ENCODE measurements around the gene ITPR1. TPM values are rescaled to one million over a fixed set of nuclear protein-coding genes. Genes with fewer than 3 reads are reported as not detected.
"Not testable (repeated sequence)": the region's sequence is repeated elsewhere in the genome, so short reads cannot be mapped to it uniquely, and the experiment has no call there.

The ITPR1 gene
- total RNA-seq, 2 donors from 2014 or later = 136 to 147 TPM

- intact Hi-C loops (cut with DNase I) = no loop called here
Observed at GRCh38 chr3:4754180-4755086, 261.3 kb downstream of the ITPR1 start.

DNA sequence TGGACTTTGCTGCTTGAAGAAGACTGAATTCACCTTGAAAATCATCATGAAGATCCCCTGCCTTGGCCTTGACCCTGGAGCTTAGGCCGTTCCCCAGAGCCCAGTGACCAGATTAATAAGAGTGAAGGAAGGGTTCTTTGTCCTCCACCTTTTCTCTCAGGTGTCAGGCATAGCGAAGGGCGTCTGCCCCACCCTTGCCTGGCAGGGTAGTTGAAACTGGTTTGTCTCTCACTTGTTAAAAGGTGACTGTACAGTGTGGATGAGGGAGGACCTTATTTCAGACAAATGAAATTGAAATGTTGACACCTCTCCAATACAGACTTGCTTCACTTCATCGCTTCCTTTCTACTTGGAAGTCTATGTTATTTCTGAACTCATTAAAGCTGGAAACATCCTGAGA, 262.4 kb downstream of the ITPR1 start:
- intact Hi-C loops (cut with DNase I) = no loop called here
- no peak for DNase-seq (ENCODE audit: low spot score)

More at GRCh38 chr3:4754180-4755086, 261.3 kb downstream of the ITPR1 start:
- DNase-seq (ENCODE audit: low spot score) = no peak

- intact Hi-C loops (cut with DNase I) = no loop called here
- no peak for DNase-seq (ENCODE audit: low spot score)
Observed at GRCh38 chr3:4756057-4756775, 263.1 kb downstream of the ITPR1 start.

GRCh38 chr3:4756855-4757574, 263.9 kb downstream of the ITPR1 start:
- DNase-seq (ENCODE audit: low spot score) = no peak
- intact Hi-C loops (cut with DNase I) = no loop called here

DNA sequence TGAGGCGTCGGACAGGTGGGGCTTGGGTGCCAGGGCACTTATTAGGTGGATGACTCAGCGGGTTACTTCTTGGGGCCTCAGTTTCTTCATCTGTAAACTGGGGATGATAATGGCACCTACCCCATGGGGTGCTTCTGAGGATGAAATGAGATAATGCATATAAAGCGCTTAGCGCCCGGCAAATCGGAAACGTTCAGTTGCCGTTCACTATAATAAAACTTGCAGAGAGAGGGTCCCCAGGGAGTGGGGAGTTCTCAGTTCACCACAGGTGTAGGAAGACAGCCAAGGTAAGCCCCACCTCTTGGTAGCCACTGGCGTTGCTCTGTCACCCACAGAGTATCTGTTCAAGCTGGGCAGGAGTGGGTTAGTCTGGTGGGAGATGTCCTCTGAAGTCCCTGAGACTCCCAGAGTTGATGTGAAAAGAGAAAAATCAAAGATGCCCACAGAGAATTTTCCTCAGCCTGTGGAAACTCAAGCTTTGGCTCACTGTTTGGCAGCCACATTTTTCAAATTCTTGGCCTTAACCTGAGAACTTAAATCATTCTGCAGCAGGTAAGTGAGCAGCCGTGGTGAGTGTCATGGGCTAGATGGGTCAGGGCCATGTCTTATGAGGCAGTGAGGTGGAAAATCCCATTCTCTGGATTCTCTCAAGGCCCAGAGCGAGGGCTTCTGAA, 264.6 kb downstream of the ITPR1 start:
- intact Hi-C loops (cut with DNase I) = no loop called here
- DNase-seq (ENCODE audit: low spot score) = no peak

DNA sequence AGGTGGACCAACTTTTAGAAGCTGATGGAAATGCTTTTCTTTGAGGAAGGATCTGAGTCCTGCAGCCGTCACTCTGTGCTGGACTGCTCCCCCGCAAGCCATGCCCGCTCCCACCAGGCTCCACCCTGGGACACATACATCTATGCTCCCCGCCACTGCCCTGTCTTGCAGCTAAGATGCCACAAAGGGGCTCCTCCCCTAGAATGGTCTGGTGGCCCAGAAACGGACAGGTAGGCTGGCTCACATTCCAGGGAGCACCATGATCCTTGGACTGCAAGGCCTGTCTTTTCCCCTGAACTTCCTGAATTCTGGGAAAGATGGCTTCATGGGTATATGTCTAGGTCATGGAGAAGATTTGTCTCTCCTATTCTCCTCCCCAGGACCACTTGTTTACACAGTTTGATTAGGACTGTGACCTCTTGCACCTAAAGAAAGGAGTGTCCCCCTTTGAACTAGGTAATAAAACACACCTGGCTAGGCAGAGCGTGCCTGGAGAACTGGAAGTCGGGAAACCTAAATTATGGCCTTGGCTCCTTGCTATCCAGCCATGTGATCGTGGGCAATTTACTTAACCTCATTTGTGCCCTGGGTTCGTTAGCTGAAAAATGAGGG, 265.2 kb downstream of the ITPR1 start:
- DNase-seq (ENCODE audit: low spot score) = no peak
- intact Hi-C loops (cut with DNase I) = no loop called here

- intact Hi-C loops (cut with DNase I) = no loop called here
Observed at GRCh38 chr3:4758957-4759656, 266.0 kb downstream of the ITPR1 start.

GRCh38 chr3:4759689-4760312, 266.7 kb downstream of the ITPR1 start:
- no peak for DNase-seq (ENCODE audit: low spot score)
- intact Hi-C loops (cut with DNase I) = no loop called here

More at GRCh38 chr3:4758957-4759656, 266.0 kb downstream of the ITPR1 start:
- DNase-seq (ENCODE audit: low spot score) = no peak

DNA sequence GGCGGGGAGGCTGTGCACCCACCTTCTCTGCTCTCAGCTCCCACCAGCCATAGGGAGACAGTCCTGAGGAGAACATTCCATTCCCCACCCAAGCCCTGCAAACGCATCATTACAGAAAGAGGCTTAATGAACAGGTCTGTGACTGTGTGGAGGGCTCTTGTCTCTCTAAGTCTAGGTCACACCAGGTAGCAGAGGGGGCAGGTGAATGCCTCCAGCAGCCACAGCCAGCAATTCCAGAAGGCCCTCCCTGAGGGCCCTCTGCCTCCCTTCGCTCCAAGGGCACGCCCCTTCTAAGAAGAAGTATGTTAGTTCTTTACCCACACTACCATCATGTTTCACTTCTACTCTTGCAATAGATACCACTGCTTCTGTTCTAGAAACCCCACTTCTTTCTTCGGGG, 268.6 kb downstream of the ITPR1 start:
- DNase-seq (ENCODE audit: low spot score) = no peak
- intact Hi-C loops (cut with DNase I) = no loop called here

- DNase-seq (ENCODE audit: low spot score); intact Hi-C loops (cut with DNase I): not testable (repeated sequence)
Observed at GRCh38 chr3:4762481-4763230, 269.5 kb downstream of the ITPR1 start.

GRCh38 chr3:4763604-4764247, 270.6 kb downstream of the ITPR1 start:
- no peak for DNase-seq (ENCODE audit: low spot score)
- intact Hi-C loops (cut with DNase I) = no loop called here

GRCh38 chr3:4765212-4765611, 272.1 kb downstream of the ITPR1 start:
- no peak for DNase-seq (ENCODE audit: low spot score)
- intact Hi-C loops (cut with DNase I) = no loop called here

- no peak for DNase-seq (ENCODE audit: low spot score)
- intact Hi-C loops (cut with DNase I) = no loop called here
Observed at GRCh38 chr3:4766263-4766662, 273.1 kb downstream of the ITPR1 start.

DNA sequence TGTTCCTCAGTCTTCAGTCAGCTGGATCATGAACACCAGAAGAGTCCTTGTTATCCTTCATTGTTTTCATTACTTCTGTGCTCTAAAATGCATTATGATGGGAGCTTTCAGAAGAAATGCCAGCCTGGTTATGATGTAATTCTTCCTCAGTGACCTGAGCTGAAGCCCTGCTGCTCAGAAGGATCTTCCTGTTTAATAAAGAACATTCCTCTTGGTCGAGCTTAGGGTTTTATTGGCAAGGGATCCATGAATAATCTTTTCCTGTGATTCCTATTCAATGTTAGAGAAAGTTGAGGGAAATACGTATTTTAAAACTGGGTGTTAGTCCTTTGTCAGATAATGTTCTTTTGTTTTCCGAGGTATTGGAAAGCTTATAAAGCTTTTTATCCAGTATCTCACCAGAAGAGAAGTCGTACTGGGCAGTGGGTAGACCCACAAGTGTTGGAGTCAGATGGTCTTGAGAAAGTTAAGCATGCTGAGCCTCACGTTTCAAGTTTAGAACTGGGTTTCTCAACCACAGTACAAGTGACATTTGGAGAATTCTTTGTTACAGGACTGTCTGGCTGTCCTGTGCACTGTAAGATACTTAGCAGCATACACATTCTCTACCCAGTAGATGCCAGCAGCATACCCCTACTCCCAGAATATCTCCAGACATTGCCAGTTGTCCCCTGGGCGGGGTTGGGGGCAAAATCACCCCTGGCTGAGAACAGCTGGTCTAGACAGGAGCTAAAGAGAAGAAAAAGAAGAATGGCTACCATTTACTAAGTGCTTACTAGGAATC, 273.8 kb downstream of the ITPR1 start:
- intact Hi-C loops (cut with DNase I) = no loop called here

GRCh38 chr3:4768021-4768420, 274.9 kb downstream of the ITPR1 start:
- no peak for DNase-seq (ENCODE audit: low spot score)
- intact Hi-C loops (cut with DNase I) = no loop called here

More for the DNA sequence above, 273.8 kb downstream of the ITPR1 start:
- no peak for DNase-seq (ENCODE audit: low spot score)

- intact Hi-C loops (cut with DNase I) = no loop called here
Observed at GRCh38 chr3:4768521-4768920, 275.4 kb downstream of the ITPR1 start.

More at GRCh38 chr3:4768521-4768920, 275.4 kb downstream of the ITPR1 start:
- no peak for DNase-seq (ENCODE audit: low spot score)
